Fibroblast of lung (primary cell): ENCODE results near the gene TMPRSS13. TPM values are rescaled to one million over a fixed set of nuclear protein-coding genes. Genes with fewer than 3 reads are reported as not detected.

Source experiments
- DNase-seq, 2 donors: peaks; one replicate each; pipeline versions ENCODE4 v3.0.0 to v3.0.0-alpha.2; 2010; ENCODE audit warnings: low read depth in 2 of 2
- H2AFZ ChIP-seq: 2 replicates; pipeline ENCODE4 v1.5.1; 2012; ENCODE audit warnings: low read length, control low read depth, inconsistent platforms
- H3K27ac ChIP-seq: 2 replicates; pipeline ENCODE4 v1.5.1; 2011; ENCODE audit warnings: low read length, control low read depth; ENCODE audit not compliant: insufficient read depth
- H3K27me3 ChIP-seq: 2 replicates; pipeline ENCODE4 v1.5.1; 2011; ENCODE audit warnings: mild to moderate bottlenecking, low read length; ENCODE audit not compliant: control insufficient read depth, insufficient read depth
- H3K36me3 ChIP-seq: 2 replicates; pipeline ENCODE4 v1.5.1; 2011; ENCODE audit warnings: low read length; ENCODE audit not compliant: control insufficient read depth, insufficient read depth
- H3K4me1 ChIP-seq: 2 replicates; pipeline ENCODE4 v1.5.1; 2011; ENCODE audit warnings: low read length; ENCODE audit not compliant: control insufficient read depth, insufficient read depth; ENCODE audit errors: extremely low read depth
- H3K4me2 ChIP-seq: 2 replicates; pipeline ENCODE4 v1.5.1; 2011; ENCODE audit warnings: low read length, control low read depth; ENCODE audit not compliant: insufficient read depth; ENCODE audit errors: extremely low read depth
- H3K4me3 ChIP-seq, 4 experiments: fragments of 200-600 bp in 1 of 4; sonication (generic) in 1 of 4; replicated peaks in 1 of 4; 2 replicates each; pipeline ENCODE4 v1.5.1; 2011 to 2016; ENCODE audit warnings: low read length in 4 of 4, low read depth in 3 of 4, mild to moderate bottlenecking in 3 of 4, control low read depth in 2 of 4, inconsistent platforms in 1 of 4, mixed read lengths in 1 of 4; ENCODE audit not compliant: insufficient read depth in 1 of 4; ENCODE audit errors: control extremely low read depth in 1 of 4
- H3K79me2 ChIP-seq: 2 replicates; pipeline ENCODE4 v1.5.1; 2012; ENCODE audit warnings: mild to moderate bottlenecking, low read length, inconsistent platforms; ENCODE audit not compliant: control insufficient read depth, insufficient read depth
- H3K9ac ChIP-seq: 2 replicates; pipeline ENCODE4 v1.5.1; 2011; ENCODE audit warnings: mild to moderate bottlenecking, low read length, control low read depth; ENCODE audit not compliant: insufficient read depth
- H3K9me3 ChIP-seq: 2 replicates; pipeline ENCODE4 v1.5.1; 2012; ENCODE audit warnings: low read depth, low read length; ENCODE audit not compliant: control insufficient read depth, insufficient read depth
- H4K20me1 ChIP-seq: 2 replicates; pipeline ENCODE4 v1.5.1; 2011; ENCODE audit warnings: low read length; ENCODE audit not compliant: control insufficient read depth, insufficient read depth; ENCODE audit errors: extremely low read depth
- EZH2 ChIP-seq: IDR thresholded peaks from 2 replicates; pipeline ENCODE4 v1.5.1; 2012; ENCODE audit warnings: low read length, control low read depth, mild to moderate bottlenecking; ENCODE audit errors: missing control alignments
- polyA plus RNA-seq, 2 donors: library from polyadenylated mRNA; depleted of rRNA in 1 of 2; stranded (reverse) in 1 of 2; unstranded in 1 of 2; fragments of >200 nt; gene quantifications; 2 replicates each; pipeline ENCODE4 v1.2.1, GENCODE V29; 2011 to 2012; ENCODE audit warnings: missing spikeins in 1 of 2
- total RNA-seq: library from RNA; depleted of rRNA; stranded (reverse); fragments of >200 nt; gene quantifications from 2 replicates; pipeline ENCODE4 v1.2.1, GENCODE V29; 2014
- TF ChIP-seq, protein P1 (sequence below), 2 donors: IDR thresholded peaks in 1 of 2; conservative IDR thresholded peaks in 1 of 2; 1 replicate in 1 of 2; 2 replicates in 1 of 2; pipeline ENCODE4 v1.5.1; 2011 to 2012; ENCODE audit warnings: low read length in 2 of 2, control low read depth in 1 of 2, inconsistent platforms in 1 of 2, low read depth in 1 of 2, mild to moderate bottlenecking in 1 of 2

Gene TMPRSS13
- total and polyA plus RNA-seq, 2 donors (not counting 1 experiment from before 2014, with no cell fraction given): not detected

DNA sequence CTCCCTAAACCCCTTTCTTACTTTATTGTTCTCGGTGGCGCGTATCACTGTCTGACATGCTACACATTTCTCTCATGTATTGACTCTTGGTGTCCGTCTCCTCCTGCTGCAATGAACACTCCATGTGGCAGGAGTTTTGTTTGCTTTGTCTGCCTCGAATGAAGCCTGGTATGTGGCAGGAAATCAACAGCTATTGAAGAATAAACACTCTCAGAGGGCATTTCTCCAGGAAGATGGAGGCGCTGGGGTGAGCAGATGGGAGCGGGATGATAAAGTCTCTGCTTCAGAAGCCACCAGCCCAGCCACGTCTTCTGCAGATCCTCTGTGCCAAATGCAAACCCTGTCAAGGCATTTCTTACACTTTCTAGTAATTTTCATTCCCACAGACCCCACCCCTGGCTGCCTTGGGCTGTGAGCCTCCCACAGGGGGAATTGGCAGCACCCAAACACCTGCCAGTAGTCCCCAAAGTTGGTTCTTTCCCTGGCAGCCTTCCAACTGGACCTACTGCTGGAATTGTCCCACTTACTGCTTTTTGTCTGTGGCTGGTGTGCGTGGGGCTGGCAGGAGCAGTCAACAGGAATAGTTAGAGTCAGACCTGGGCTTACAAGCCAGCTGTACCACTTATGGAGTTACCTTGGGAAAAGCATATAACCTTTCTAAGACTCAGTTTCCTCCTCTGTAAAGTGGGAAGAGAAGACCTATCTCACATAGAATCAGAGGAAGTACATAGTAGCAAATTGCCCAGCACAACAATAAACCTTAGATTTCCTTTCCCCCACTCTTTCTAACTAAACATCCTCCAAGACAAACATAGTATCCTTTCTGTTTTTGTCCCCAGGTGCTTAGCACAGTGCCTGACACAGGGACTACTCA, 43.7 kb upstream of the TMPRSS13 start:
- TF ChIP-seq, protein P1, sequence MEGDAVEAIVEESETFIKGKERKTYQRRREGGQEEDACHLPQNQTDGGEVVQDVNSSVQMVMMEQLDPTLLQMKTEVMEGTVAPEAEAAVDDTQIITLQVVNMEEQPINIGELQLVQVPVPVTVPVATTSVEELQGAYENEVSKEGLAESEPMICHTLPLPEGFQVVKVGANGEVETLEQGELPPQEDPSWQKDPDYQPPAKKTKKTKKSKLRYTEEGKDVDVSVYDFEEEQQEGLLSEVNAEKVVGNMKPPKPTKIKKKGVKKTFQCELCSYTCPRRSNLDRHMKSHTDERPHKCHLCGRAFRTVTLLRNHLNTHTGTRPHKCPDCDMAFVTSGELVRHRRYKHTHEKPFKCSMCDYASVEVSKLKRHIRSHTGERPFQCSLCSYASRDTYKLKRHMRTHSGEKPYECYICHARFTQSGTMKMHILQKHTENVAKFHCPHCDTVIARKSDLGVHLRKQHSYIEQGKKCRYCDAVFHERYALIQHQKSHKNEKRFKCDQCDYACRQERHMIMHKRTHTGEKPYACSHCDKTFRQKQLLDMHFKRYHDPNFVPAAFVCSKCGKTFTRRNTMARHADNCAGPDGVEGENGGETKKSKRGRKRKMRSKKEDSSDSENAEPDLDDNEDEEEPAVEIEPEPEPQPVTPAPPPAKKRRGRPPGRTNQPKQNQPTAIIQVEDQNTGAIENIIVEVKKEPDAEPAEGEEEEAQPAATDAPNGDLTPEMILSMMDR (conservative IDR thresholded peaks at IDR 0.05 in 1 of 2, IDR thresholded peaks at IDR 0.05 in 1 of 2; ENCODE audit: low read depth in 1 of 2, low read length in 2 of 2): no peak
- Histone ChIP-seq H3K9me3 (no peaks in the 10 kb centered on the region), H3K27me3 (no peaks in the 10 kb centered on the region), H3K36me3 (no peaks in the 10 kb centered on the region), H3K4me3 (no peak overlapping the region), H3K4me1 (no peaks in the 10 kb centered on the region), H2AFZ (no peak overlapping the region), H4K20me1 (no peaks in the 10 kb centered on the region), H3K27ac (no peak overlapping the region), H3K79me2 (no peaks in the 10 kb centered on the region), H3K4me2 (no peak overlapping the region), H3K9ac (no peak overlapping the region)
- no peak for DNase-seq

DNA sequence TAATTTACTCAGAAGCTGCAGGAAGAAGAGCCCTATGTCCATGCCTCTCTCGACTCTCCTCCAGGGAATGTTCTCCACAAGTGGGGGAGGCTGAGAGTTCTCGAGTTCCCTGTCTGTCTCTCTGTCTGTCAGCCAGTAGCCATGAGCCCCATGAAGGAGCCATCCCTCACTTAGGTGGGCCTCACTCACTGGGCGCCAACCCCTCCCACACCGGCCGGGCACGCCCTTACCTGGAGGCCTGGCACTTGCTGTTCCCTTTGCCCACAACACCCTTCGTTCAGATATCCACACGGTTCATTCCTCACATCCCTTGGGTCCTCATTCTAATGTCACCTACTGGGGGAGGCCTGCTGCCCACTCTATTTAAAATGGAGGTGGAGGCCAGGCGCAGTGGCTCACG, 42.8 kb upstream of the TMPRSS13 start:
- Histone ChIP-seq H3K36me3 (no peaks in the 10 kb centered on the region), H2AFZ (no peak overlapping the region), H4K20me1 (no peaks in the 10 kb centered on the region), H3K79me2 (no peaks in the 10 kb centered on the region), H3K4me3 (no peak overlapping the region), H3K9me3 (no peaks in the 10 kb centered on the region), H3K27me3 (no peaks in the 10 kb centered on the region), H3K27ac (no peak overlapping the region), H3K4me1 (no peaks in the 10 kb centered on the region), H3K4me2 (no peak overlapping the region), H3K9ac (no peak overlapping the region)
- DNase-seq: no peak
- no peak for TF ChIP-seq EZH2
- TF ChIP-seq, protein P1 (conservative IDR thresholded peaks at IDR 0.05 in 1 of 2, IDR thresholded peaks at IDR 0.05 in 1 of 2; ENCODE audit: low read depth in 1 of 2, low read length in 2 of 2): no peak

DNA sequence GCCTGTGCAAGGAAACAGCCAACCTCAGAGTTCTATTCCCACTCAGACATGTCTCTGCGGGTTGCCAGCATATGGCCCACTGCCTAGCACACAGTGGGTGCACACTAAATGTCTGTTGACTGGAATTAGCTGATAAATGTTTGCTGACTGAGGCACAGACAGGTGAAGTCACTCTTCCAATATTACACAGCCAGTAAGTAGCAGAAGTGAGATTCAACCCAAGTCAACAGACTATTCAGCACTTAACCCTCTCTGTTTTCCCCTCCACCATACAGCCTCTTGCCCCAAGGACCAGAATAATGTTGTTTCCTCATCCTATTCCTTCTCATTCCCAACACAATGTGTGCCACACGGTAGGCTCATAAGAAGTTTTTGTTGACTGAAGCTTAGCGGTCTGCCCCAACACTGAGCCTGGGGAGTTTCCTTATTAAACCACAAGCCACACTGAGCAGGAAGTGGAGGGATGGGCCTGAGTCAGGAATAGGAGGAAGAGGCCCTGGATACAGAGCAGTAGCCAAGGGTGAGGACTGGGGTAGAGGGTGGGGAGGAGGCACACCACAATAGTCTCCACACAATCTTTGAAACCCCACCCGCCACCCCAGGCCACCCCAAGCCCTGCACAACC, 41.3 kb upstream of the TMPRSS13 start:
- H3K9me3 ChIP-seq: no peaks in the 10 kb centered on the region

More for the DNA sequence above, 41.3 kb upstream of the TMPRSS13 start:
- no peak overlapping the region for H3K9ac ChIP-seq
- H3K27ac ChIP-seq: no peak overlapping the region
- no peak overlapping the region for H3K4me2 ChIP-seq
- no peak overlapping the region for H3K4me3 ChIP-seq
- H4K20me1 ChIP-seq: no peaks in the 10 kb centered on the region
- H3K27me3 ChIP-seq: no peaks in the 10 kb centered on the region
- H3K79me2 ChIP-seq: no peaks in the 10 kb centered on the region
- DNase-seq: no peak
- TF ChIP-seq, protein P1 (conservative IDR thresholded peaks at IDR 0.05 in 1 of 2, IDR thresholded peaks at IDR 0.05 in 1 of 2; ENCODE audit: low read depth in 1 of 2, low read length in 2 of 2): no peak
- TF ChIP-seq EZH2: no peak
- no peak overlapping the region for H2AFZ ChIP-seq
- H3K36me3 ChIP-seq: no peaks in the 10 kb centered on the region
- no peaks in the 10 kb centered on the region for H3K4me1 ChIP-seq
